Femur (tissue), 1 donor: Measurements from ENCODE around the gene ZNF275.
"Not testable (repeated sequence)": the region's sequence is repeated elsewhere in the genome, so short reads cannot be mapped to it uniquely, and the experiment has no call there.

Experiments
- DNase-seq: peaks from one replicate; pipeline ENCODE4 v3.0.0-alpha.2; 2017

Gene ZNF275

DNA sequence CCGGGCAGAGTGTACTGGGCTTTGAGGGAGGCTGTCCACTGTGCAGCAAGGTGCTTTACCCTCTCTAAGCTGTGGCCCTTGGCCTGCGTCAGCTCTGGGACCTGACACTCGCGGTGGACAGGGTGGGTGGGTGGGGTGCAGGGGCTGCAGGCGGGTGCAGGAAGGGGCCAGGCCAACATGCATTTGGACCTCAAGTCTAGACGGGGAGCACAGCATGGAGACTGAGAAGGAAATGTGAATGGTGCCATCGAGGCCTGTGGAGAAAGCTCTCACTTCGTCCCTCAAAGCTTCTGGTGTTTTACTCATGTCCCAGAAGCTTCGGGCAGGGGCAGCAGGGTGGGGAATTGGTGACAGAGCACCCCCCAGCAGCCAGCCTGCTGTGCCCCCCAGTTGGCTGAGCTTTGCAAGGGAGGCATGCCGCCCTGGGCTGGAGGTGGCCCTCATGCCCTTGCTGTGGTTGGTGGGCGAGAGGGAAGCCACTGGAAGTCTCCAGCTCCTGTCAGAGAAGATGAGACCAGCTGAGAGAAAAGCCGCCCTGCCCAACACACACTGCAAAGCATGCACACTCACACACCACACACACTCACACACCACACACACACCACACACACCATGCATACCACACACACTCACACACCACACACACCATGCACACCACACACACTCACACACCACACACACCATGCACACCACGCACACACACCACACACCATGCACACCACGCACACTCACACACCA lies 54.9 kb downstream of the ZNF275 start:
- no peak for DNase-seq

DNA sequence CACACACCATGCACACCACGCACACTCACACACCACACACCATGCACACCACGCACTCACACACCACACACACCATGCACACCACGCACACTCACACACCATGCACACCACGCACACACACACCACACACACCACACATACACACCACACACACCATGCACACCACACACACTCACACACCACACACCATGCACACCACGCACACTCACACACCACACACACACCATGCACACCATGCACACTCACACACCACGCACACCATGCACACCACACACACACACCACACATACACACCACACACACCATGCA lies 55.5 kb downstream of the ZNF275 start:
- not testable (repeated sequence) for DNase-seq

GRCh38 chrX:153392642-153393321 lies 58.8 kb downstream of the ZNF275 start:
- no peak for DNase-seq

GRCh38 chrX:153394612-153395011 lies 60.7 kb downstream of the ZNF275 start:
- no peak for DNase-seq

GRCh38 chrX:153395613-153396319 lies 61.8 kb downstream of the ZNF275 start:
- DNase-seq = no peak

GRCh38 chrX:153396320-153397195 lies 62.6 kb downstream of the ZNF275 start:
- no peak for DNase-seq

DNA sequence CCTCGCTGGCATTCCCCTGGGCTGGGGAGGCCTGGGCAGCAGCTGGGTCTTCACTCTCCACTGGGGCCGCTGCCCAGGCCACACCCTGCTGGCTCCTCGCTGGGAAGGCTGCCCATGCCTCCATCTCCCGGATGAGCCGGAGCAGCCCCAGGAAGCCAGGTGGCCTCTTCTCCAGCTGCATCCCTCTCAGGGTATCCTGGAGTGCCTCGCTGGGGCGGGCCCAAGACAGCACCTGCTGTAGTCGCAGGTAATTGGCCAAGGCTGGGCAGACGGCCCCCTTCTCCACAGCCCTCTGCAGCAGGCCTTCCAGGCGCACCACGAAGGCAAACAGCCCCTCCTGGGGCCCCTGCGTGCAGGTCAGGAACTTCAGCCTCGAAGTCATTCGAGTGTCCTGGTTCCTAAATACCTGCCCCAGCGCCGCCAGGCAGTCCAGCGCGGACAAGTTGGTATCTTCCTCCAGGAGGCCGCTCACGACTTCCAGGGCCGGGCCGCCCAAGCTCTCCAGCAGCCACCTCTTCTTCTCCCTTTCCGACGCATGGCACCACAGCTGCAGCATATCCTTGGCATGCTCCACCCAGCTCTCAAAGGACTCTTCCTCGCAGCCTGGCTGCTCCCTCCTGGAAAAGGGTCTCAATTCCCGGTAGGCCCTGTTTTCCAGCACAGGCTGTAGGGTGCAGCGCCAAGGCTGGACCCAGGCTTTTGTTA lies 63.5 kb downstream of the ZNF275 start:
- DNase-seq = no peak

DNA sequence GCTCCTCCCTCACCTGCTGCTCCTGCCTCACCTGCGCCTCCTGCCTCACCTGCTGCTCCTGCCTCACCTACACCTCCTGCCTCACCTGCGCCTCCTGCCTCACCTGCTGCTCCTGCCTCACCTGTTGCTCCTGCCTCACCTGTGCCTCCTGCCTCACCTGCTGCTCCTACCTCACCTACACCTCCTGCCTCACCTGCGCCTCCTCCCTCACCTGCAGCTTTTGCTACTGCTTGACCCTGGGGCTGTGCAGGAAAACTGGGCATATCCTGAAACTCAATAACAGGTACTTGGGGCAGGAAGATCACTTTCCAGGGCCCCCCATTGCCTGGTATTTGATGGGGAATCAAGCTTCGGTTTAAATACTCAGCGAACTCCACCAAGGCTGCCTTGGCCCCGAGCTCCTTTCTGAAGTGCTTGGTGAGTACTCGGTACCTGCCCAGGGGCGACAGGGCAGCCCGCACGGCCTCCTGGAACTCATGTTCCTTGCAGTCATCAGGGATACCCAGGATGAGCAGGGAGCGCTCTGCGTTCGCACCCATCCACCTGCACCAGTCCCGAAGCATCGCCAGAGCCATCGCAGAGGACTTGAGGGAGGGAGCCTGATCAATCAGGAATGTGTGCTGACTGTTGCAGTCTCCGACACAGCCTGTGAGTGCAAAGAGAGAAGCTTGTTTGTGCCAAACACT lies 64.5 kb downstream of the ZNF275 start:
- no peak for DNase-seq

DNA sequence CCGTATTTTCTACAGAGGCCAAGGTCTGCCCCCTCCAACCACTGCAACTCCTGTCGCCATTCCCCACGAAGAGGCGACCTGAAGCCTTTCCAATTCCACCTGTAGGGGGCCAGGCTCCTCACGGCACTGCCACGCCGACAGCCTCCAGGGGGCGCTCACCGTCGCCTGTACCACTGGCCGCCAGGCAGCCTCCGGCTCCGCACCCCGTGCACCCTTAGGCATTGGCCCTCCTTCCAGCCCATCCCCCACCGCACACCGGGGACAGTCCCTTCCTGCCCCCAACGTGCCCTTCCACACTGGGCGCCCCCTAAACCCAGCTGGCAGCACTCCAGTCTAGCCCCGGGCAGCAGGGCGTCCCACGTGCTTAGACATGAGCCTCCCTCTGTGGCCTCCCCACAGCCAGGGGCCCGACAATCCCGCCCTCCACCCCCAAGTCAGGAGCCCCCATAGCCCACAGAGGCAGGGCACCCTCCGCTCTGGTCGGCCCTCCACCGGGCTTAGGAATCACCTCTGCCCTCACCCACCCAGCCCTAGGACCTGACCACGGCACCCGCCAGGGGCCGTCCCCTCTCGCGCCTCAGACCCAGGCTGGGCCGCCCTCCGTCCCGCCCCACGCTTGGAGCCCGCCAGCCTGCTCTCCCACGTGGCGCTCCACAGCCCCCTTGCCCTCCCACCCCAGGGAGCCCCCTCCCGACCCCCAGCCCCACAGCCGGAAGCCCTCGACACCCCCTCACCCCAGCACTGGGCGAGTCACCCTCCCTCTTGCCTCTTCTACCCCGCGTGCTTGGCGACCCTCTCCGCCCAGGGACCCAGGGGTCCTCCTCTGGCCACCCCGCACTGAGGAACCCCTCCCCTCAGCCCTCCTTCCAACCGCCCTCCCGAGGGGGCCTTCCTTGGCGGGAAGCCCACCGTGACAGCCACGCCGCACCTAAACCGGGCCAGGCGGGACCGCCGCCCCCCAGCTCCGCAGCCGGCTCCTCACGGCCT lies 66.5 kb downstream of the ZNF275 start:
- no peak for DNase-seq

GRCh38 chrX:153401133-153401764 lies 67.3 kb downstream of the ZNF275 start, which contains the start of gene PNMA6E:
PNMA6E (minus strand) TSS chrX:153401350; CDS start chrX:153398849, 2,501 bp downstream.
- no peak for DNase-seq
